Neural cell (in vitro differentiated cells): ENCODE data around the gene SMG6. TPM values are rescaled to one million over a fixed set of nuclear protein-coding genes. Genes with fewer than 3 reads are reported as not detected.

Experiments
- H2AFZ ChIP-seq: fragments of 200-600, 300-800 bp; sonication (generic), shearing (Covaris generic); 2 replicates; pipeline ENCODE4 v1.6.0; 2014; ENCODE audit warnings: low read depth, mild to moderate bottlenecking, antibody characterized with exemption, low read length, moderate library complexity
- H3F3A ChIP-seq: fragments of 200-600 bp; shearing (Covaris generic); 2 replicates; pipeline ENCODE4 v1.6.1; 2016; ENCODE audit warnings: mild to moderate bottlenecking, moderate library complexity, mixed read lengths, antibody characterized with exemption, low read length; ENCODE audit not compliant: insufficient read depth, poor library complexity, severe bottlenecking
- H3K27ac ChIP-seq: fragments of 200-600, 300-800 bp; sonication (generic), shearing (Covaris generic); 2 replicates; pipeline ENCODE4 v1.5.1; 2014; ENCODE audit warnings: mild to moderate bottlenecking, low read length, moderate library complexity
- H3K27me3 ChIP-seq: fragments of 300-800, 200-600 bp; sonication (generic), shearing (Covaris generic); 2 replicates; pipeline ENCODE4 v1.6.0; 2014; ENCODE audit warnings: mild to moderate bottlenecking, low read depth, low read length, moderate library complexity; ENCODE audit not compliant: insufficient read depth
- H3K36me3 ChIP-seq: fragments of 300-800, 200-600 bp; sonication (generic), shearing (Covaris generic); 2 replicates; pipeline ENCODE4 v1.5.1; 2014; ENCODE audit warnings: mild to moderate bottlenecking, antibody characterized with exemption, low read length, moderate library complexity; ENCODE audit not compliant: insufficient read depth
- H3K4me2 ChIP-seq: fragments of 300-800, 200-600 bp; sonication (generic), shearing (Covaris generic); 2 replicates; pipeline ENCODE4 v1.6.0; 2014; ENCODE audit warnings: mild to moderate bottlenecking, low read length
- H3K4me3 ChIP-seq: fragments of 300-800, 200-600 bp; sonication (generic), shearing (Covaris generic); 2 replicates; pipeline ENCODE4 v1.5.1; 2014; ENCODE audit warnings: mild to moderate bottlenecking, low read length, moderate library complexity
- H3K79me2 ChIP-seq: fragments of 200-600 bp; shearing (Covaris generic); replicated peaks from 2 replicates; pipeline ENCODE4 v1.6.0; 2014; ENCODE audit warnings: mild to moderate bottlenecking, low read length, moderate library complexity; ENCODE audit not compliant: insufficient read depth
- H3K9ac ChIP-seq: fragments of 300-800, 200-600 bp; sonication (generic), shearing (Covaris generic); 2 replicates; pipeline ENCODE4 v1.6.1; 2016; ENCODE audit warnings: mild to moderate bottlenecking, low read length, mixed read lengths
- H3K9me2 ChIP-seq: fragments of 200-600 bp; shearing (Covaris generic); 2 replicates; pipeline ENCODE4 v1.6.1; 2016; ENCODE audit warnings: mild to moderate bottlenecking, low read length, mixed read lengths; ENCODE audit not compliant: insufficient read depth
- H3K9me3 ChIP-seq: fragments of 200-600, 300-800 bp; sonication (generic), shearing (Covaris generic); 2 replicates; pipeline ENCODE4 v1.6.1; 2016; ENCODE audit warnings: mild to moderate bottlenecking, mixed run types, low read length, moderate library complexity, mixed read lengths
- H4K20me1 ChIP-seq: fragments of 200-600 bp; shearing (Covaris generic); 2 replicates; pipeline ENCODE4 v1.6.1; 2016; ENCODE audit warnings: mild to moderate bottlenecking, mixed run types; ENCODE audit not compliant: insufficient read depth
- CTCF ChIP-seq: fragments of 450-650 bp; IDR thresholded peaks from 2 replicates; pipeline ENCODE4 v1.5.1; 2014; ENCODE audit warnings: antibody characterized with exemption, mild to moderate bottlenecking, moderate library complexity; ENCODE audit not compliant: poor library complexity, severe bottlenecking
- EP300 ChIP-seq: fragments of 450-650 bp; conservative IDR thresholded peaks from 2 replicates; pipeline ENCODE4 v1.6.1; 2014; ENCODE audit warnings: antibody characterized with exemption, mild to moderate bottlenecking, moderate library complexity; ENCODE audit not compliant: poor library complexity, severe bottlenecking
- EZH2 ChIP-seq: fragments of 200-600, 300-800 bp; shearing (Covaris generic), sonication (generic); IDR thresholded peaks from 2 replicates; pipeline ENCODE4 v1.6.1; 2014; ENCODE audit warnings: antibody characterized with exemption, low read length, borderline replicate concordance, mild to moderate bottlenecking; ENCODE audit not compliant: insufficient read depth, poor library complexity, severe bottlenecking
- MXI1 ChIP-seq: fragments of 450-650 bp; conservative IDR thresholded peaks from 2 replicates; pipeline ENCODE4 v1.6.1; 2014; ENCODE audit warnings: antibody characterized with exemption, mild to moderate bottlenecking; ENCODE audit not compliant: poor library complexity, severe bottlenecking
- POLR2AphosphoS5 ChIP-seq: IDR thresholded peaks from 2 replicates; pipeline ENCODE4 v1.6.1; 2012
- RAD21 ChIP-seq: fragments of 450-650 bp; conservative IDR thresholded peaks from 2 replicates; pipeline ENCODE4 v1.6.1; 2014; ENCODE audit warnings: antibody characterized with exemption, mild to moderate bottlenecking, moderate library complexity
- REST ChIP-seq: IDR thresholded peaks from 2 replicates; pipeline ENCODE4 v1.6.1; 2012; ENCODE audit warnings: borderline replicate concordance
- SMC3 ChIP-seq: fragments of 450-650 bp; conservative IDR thresholded peaks from 2 replicates; pipeline ENCODE4 v1.6.1; 2014; ENCODE audit warnings: antibody characterized with exemption, mild to moderate bottlenecking, moderate library complexity; ENCODE audit not compliant: poor library complexity
- TAF1 ChIP-seq: IDR thresholded peaks from 2 replicates; pipeline ENCODE4 v1.6.1; 2012; ENCODE audit warnings: low read depth
- polyA plus RNA-seq: library from polyadenylated mRNA; depleted of rRNA; stranded (reverse); fragments of >200 nt; gene quantifications from 2 replicates; pipeline ENCODE4 v1.2.3, GENCODE V29; 2014

Gene SMG6
- polyA plus RNA-seq, 1 donor from 2014 or later = 13.9 TPM

DNA sequence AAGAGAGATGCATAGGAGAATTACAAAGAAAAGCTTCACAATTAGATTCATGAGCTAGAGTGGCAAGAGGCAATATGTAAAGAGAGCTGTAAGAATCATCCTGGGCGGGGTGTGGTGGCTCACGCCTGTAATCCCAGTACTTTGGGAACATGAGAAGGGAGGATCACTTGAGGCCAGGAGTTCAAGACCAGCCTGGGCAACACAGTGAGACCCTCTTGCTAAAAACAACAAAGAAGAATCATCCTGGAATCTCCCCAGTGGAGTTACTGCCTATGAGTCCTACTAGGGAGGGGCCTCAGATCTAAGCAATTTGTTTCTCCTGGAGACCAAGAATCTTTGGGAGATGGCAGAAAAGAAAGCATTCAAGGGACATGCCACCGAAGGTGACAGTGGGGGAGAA is 129.6 kb downstream of the SMG6 start:
- Histone ChIP-seq H3K36me3 (no peaks in the 10 kb centered on the region), H3K9ac (no peak overlapping the region), H3K9me3 (no peaks in the 10 kb centered on the region), H3K27me3 (no peaks in the 10 kb centered on the region), H3K27ac (no peak overlapping the region), H3F3A (no peaks in the 10 kb centered on the region), H3K79me2 (no peaks in the 10 kb centered on the region), H3K4me3 (no peak overlapping the region), H4K20me1 (no peaks in the 10 kb centered on the region), H3K9me2 (no peaks in the 10 kb centered on the region), H3K4me2 (no peak overlapping the region), H2AFZ (no peak overlapping the region)
- no peak for TF ChIP-seq SMC3
- TF ChIP-seq EZH2 = no peak
- no peak for TF ChIP-seq REST

DNA sequence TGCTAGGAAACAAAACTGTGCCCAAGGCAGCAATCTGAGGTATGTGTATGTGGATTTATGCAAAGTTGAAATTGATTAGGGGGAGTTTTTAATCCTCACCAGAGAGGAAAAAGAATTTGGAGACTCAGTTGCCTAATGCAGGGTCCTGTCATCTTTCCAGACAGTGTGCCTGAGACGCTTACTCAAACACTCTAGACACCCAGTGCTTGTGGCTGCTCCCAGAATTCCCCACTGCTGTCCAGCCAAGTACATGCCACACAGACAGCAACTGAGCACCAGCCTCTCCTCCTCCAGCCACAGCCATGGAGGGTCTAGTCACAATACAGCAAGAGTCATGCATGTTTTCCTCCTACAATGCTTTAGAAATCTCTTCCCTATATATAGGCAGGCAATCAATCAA is 130.6 kb downstream of the SMG6 start:
- no peaks in the 10 kb centered on the region for H3K27me3 ChIP-seq
- H3K4me2 ChIP-seq = no peak overlapping the region
- H3K9me3 ChIP-seq = no peaks in the 10 kb centered on the region
- no peak overlapping the region for H3K9ac ChIP-seq
- H3F3A ChIP-seq = no peaks in the 10 kb centered on the region
- TF ChIP-seq RAD21 (no peak), MXI1 (no peak), EP300 (no peak), EZH2 (no peak), TAF1 (no peak), POLR2AphosphoS5 (no peak), REST (no peak), SMC3 (no peak), CTCF (no peak)
- no peaks in the 10 kb centered on the region for H3K79me2 ChIP-seq
- no peak overlapping the region for H2AFZ ChIP-seq
- H3K4me3 ChIP-seq = no peak overlapping the region
- H4K20me1 ChIP-seq = no peaks in the 10 kb centered on the region
- no peaks in the 10 kb centered on the region for H3K36me3 ChIP-seq
- no peaks in the 10 kb centered on the region for H3K9me2 ChIP-seq
- H3K27ac ChIP-seq = no peak overlapping the region
